Right lung (tissue), 10 donors: ENCODE measurements around the gene GPER1. TPM values are rescaled to one million over a fixed set of nuclear protein-coding genes. Genes with fewer than 3 reads are reported as not detected.
"Not testable (repeated sequence)": the region's sequence is repeated elsewhere in the genome, so short reads cannot be mapped to it uniquely, and the experiment has no call there.

ENCODE experiments used
- DNase-seq, 2 donors: peaks; one replicate each; pipeline ENCODE4 v3.0.0-alpha.2; 2013
- long read RNA-seq, 8 donors: transcript quantifications; one replicate each; lab custom pipeline, GENCODE V29; 2026
- polyA plus RNA-seq, 5 donors: library from polyadenylated mRNA; unstranded; fragments of 120-200 nt; gene quantifications; one replicate each; pipeline versions ENCODE4 v1.2.1 to v1.2.3, GENCODE V29; 2013; ENCODE audit warnings: inconsistent platforms in 1 of 5, low replicate concordance in 1 of 5; ENCODE audit not compliant: insufficient read length in 5 of 5, insufficient read depth in 1 of 5

Gene GPER1
- 1 to 10 TPM; 3.9 to 9.6 (median 5.8) TPM for polyA plus RNA-seq
- long read RNA-seq, donor 1, partial matches to known transcripts, result 0 of 2 reads
- long read RNA-seq, donor 1, other reads (novel, unspliced or antisense), result 0 of 2 reads
- long read RNA-seq, donor 2, partial matches to known transcripts, result 0 of 2 reads
- long read RNA-seq, donor 2, other reads (novel, unspliced or antisense), result 0 of 2 reads
- long read RNA-seq, donor 3, partial matches to known transcripts, result 0 of 1 reads
- long read RNA-seq, donor 3, other reads (novel, unspliced or antisense), result 0 of 1 reads
- long read RNA-seq, donor 4, partial matches to known transcripts, result 0 of 3 reads
- long read RNA-seq, donor 4, other reads (novel, unspliced or antisense), result 0 of 3 reads
- long read RNA-seq, donor 5, partial matches to known transcripts, result 0 of 1 reads
- long read RNA-seq, donor 5, other reads (novel, unspliced or antisense), result 0 of 1 reads
- long read RNA-seq, donor 6, partial matches to known transcripts, result 0 of 1 reads
- long read RNA-seq, donor 6, other reads (novel, unspliced or antisense), result 0 of 1 reads
- long read RNA-seq, donor 7, partial matches to known transcripts, result 0 of 1 reads
- long read RNA-seq, donor 7, other reads (novel, unspliced or antisense), result 0 of 1 reads
- long read RNA-seq, donor 8, result 0 reads

DNA sequence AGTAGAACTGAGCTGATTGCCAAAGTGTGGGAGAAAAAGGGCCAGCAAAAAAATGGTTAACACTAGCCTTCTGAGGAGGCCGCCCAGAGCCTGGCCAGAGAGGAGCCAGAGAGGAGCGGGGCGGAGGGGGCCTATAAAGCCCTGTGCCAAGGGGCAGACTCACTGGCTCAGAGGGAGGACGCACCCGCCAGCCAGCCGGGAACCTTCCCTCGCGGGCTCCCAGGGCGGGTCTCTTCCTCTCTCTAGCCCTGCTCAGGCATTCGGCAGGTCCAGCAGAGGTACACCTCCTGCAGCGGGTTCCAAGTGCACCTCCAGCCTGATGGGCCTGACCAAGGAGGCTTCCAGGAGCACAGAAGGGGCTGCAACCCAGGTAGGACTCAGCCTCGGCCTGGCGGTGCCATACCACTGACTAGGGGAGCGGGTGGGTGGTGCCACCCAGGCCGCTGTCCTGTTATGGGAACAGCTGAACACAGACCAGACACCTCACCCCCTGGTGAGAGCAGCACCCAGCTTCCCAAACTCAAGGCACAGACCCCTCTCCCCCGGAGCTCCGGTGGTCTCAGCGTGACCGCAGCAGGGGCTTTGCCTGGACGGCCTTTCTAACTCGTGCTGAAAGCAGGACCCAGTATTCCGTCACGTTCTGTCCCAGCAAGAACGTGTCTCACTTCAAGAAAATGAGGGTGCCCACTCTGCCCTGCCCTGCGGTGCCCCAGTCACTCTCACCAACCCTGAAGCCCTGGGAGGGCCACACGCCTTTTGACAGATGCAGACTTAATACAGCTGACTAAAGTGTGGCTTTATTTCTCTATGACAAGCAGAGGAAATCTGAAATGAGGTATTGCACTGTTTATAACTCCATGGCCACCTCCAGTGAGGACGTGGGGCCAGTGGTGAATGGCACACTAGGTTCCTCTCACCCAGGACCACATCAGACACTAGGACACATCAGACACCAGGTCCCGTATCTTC, at the start of gene GPER1:
Gene GPER1, plus strand, starts transcription at position 162 of the 969 bp plus-strand sequence. CDS start 3,616 bp downstream, outside the sequence.
- DNase-seq, result peak in 1 of 2 donors; percentile 61

DNA sequence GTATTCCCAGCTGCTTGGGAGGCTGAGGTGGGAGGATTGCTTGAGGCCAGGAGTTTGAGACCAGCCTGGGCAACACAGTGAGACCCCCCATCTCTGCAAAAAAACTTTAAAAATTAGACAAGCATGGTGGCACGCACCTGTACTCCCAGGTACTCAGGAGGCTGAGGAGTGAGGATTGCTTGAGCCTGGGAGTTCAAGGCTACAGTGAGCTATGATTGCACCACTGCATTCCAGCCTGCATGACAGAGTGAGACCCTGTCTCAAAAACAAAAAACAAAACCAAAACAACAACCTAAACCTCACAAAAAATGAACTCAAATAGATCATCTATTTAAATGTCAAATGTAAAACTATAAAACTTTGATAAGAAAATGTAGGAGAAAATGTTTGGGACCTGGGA, 47.7 kb upstream of the GPER1 start:
- not testable (repeated sequence) for DNase-seq

DNA sequence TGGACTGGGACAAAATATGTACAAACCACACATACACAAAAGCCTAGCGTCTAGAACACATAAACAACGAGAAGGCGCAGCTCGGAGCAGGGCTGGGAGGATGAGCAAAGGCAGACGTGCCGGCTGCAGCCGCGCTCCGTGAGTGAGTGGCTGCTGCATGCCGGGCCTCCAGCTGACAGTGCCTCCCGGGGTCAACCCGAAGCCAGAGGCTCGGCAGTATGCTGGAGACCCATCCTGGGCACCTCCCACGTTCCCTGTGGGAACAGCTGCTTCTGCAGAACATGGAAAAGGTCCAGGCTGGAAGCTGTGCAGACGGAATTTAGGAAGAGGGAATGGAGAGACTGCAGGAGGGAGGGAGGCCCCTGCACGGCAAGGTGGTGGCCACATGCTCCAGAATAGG, 47.1 kb upstream of the GPER1 start:
- DNase-seq, result no peak

DNA sequence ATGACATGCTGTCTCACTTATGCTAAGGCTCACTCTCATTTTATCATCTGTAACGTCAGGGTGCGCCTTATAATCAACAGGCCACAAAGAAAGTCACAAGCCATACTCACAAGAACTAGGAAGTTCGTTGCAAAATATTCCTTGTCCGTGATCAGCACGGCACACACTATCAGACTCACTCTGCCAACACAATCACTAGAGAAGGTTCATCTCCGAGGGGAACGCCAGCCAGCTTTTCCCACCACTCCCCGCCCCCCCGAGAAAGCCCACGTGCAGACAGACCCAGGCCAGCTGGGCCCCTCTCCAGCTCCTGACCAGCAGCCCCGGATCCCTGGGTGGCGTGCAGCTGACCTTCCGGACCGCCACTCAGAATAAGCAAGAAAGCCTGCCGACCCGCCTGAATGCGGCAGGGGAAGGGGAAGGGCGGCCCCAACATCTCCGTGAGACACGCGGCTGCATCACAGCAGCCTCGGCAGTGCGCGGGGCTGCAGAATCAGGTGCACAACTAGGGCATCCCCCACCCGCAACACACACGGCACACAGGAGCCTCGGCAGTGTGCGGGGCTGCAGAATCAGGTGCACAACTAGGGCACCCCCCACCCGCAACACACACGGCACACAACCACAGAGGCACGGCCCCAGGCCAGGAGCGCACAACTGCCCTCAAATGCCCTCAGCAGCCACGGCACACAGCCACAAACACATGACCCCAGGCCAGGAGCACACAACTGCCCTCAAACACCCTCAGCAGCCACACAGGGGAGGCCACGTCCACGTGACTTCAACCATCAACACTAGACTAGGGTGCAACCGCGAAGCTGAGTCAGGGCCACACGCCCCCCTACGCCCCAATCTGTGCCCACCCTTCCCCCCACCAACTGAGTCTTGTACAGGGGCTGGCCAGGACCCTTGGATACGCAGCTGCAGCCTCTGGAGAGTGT, 46.1 kb upstream of the GPER1 start:
- DNase-seq, result no peak

DNA sequence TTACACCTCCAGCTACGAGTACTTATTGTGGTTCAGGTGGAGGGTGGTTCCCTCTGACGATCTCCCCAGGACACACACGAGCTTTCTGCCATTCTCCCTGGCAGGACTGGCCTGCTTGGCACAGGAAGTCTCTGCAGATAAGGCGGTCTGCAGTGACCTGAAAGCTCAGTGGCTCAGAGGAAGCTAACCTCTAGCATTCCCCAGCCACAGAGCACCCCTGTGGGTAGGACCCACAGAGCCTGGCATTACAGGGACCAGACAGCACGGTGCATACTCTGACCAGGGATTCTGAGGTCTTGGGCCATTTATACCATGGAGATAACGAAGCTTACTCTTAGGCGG, 45.5 kb upstream of the GPER1 start:
- DNase-seq, result no peak

DNA sequence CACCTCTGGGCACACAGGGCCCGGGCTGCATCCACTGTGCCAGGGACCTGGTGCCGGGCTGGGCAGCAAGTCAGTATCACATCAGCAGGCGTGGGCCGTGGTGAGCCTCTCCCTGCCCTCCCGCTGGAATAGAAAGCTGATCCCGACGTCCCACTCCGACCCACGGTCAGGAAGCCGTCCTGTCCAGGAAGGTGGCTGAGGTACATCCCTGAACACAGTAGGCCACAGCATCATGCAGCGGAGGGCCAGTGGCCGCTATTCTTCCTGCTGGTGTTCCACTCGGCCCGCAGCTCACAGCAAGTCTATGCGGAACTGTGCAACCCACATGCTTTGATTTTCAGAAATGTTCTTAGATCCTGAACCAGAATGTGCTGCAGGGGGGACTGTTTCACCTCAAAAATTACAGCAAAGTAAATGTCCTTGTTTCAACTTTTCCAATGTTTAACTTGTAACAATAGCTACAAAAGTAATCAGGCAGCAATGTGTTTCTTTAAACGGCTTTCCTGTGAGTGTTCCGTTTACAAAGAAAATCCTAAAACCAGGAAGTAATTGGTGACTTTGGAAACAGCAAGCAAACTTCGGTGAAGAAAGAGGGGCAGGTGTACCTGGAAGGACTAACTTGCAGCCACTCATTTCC, 44.2 kb upstream of the GPER1 start:
- no peak for DNase-seq

DNA sequence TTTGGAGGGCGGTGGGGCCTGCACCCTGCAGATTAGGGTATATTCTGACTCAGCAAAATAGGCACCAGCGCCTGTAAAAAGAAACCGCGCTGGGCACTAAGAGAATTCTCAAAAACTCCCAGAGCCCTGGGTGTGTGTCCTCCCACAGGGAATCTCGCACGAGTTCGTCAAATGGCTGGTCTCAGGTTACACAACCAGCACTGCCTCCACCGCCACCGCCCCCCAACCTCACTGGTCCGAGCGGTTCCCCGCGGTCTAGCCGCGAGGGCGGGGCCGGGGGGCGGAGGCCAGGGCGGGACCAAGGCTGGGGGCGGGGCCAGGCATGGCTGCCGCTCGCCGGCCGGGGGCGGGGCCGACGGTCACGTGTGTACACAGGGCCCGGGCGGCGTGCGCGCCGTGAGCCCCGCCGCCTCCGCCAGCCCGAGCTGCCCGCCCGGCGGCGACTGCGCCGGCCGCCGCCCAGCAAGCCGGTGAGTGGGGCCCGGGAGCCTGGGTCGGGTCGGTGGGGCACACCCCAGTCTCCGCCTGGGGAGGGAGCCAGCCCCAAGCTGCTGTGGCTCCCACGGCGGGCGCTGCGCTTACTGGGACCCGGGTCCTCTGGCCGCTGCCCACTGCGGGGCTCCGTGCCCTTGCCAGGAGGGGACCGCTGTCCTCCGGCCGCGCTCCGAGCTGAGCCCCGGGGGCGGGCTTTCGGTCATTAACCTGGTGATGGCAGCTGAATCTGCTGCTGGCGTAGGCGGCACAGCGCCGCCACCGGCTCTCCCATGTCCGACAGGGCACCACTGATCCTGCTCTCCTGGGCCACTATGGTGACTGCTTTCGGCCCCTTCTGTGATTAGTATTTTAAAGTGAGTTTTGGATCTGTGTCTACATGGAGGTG, 43.5 kb upstream of the GPER1 start, which contains the start of gene GPR146:
Gene GPR146, plus strand, starts transcription at position 358 of the 880 bp plus-strand sequence. CDS start 12,970 bp downstream, outside the sequence.
- DNase-seq, result peak; percentile 92 to 93

DNA sequence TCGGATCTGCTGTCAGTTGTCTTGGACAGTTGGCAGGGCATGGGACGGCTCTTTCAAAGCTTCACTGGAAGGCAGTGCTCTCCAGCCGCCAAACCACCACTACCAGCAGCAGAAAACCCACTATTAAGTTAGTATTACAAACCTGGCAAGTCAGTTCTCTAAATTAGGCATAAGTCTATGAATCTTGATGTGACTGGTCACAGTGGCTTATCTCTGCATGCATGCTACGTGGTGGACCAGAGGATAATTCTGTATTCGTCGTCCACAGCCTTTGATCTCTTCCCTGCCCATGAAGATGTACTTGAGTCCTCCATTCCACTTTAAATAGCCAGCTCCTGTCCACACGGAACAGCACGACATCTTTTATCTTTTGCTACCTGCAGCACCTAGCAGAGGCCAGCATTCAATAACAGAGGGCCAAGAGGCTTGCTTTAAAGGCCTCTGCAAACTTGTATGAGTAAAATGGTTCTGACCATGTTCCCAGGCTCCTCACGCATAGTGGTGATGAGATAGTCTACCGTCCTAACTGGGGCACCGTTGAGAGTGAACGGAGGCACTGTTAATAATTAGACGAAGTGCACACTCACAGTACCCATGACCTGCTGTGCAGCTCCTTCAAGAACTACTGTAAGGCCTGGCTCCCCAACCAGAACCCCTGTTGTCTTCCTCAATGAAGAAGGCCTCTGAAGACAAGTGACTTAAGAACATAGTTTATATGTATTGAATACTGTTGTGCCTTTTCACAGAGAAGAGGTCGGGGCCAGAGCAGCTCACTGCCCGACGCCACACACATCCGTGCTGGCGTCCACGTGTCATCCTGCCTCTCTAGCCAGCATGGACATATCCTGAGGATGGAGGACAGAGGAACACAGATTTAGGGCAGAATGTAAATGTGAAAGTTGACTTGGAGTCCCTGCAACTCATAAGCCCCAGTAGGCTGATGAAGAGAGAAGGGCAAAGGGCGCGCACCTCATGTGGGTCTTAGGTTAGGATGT, 42.5 kb upstream of the GPER1 start:
- no peak for DNase-seq

DNA sequence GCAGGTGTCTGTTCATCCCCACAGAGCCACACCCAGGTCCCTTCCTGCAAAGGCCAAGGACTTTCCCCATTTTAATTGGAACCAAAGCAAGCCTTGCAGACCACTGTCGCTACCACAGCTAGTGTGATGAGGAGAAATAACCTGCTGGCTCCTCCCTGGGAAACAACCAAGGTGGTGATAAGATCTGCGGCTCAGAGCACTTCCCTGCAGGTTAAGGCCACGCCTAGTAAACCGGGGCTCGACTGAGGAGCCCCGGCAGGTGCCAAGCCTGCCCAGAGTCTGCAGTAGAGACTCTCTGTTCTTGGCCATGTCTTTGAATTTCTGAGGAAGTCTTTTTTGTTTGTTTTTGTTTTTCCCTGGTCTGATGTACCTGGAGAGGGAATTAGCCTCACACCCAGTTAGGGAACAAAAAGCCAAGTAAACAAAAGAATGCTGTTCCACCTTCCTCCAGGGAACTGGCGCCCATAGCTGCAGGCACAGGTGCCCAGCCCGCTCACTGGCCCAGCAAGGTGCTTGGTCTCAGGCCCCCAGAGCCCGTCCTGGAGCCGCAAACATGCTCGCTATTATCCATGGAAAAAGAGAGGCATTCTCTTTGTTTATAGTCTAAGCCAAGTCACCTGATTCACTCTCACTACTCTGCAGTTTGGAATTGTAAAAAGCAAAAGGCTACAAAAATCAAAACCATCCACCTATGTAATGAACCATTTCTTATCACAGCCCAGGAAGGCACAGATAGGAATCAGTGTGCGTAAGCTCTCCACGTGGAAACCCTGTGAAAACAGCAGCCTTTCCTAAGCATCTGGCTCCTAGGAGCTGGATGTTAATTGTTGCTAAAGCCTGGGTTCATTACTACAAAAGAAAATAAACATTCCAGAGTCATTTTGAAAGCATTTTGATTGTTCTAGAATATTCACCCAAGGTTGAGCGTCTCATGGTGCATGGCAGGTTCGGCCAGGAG, 40.9 kb upstream of the GPER1 start:
- no peak for DNase-seq

DNA sequence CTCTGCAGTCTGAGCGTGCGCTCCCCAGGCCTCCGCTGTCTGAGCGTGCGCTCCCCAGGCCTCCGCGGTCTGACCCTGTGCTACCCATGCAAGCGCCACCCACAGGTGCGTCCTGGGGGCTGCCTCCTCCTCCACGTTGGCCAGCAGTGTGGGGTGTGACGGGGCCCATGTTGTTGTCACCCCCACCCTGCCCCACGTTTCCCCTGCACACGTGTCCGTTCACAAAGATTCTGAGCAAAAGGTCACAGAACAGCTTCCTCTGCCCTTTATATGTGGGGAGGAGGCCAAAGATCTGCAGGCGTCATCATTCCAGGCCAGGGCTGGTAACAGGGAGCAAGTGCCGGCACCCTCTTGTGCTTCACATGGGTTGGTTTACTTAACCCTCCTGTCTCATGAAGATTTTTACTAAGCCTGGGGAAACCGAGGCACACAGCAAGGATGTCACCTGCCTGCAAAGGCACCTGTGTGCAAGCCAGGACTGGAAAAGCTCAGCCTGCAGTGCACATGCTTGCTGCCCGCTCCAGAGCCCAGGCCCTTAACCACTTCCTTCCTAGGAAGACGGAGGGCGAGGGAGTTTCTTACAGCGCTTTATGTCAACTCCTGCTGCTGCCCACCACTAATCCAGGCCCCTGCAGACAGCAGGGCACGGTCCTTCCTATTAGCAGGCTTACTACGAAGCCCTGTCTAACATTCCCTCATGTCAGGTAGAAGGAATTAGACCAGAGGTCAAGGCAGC, 38.7 kb upstream of the GPER1 start:
- no peak for DNase-seq

DNA sequence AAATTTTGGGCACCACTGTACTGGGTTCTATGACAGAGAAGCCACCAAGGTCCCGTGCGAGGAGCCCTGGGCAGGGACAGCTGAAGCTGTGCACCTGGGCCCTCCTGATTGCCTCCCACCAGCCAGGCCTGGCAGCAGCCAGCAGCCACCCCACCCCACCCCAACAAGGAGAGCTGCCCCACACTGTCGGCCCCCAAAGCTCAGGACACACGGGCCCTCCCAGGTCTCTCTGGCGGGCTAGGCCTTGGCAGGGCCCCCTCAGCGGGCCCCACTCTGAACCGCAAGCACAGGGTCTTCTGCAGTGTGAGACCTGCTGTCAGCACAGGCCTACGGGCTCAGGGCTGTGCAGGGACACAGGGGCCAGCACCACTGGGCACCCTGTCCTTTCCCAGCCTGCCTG, 38.1 kb upstream of the GPER1 start:
- DNase-seq, result no peak

DNA sequence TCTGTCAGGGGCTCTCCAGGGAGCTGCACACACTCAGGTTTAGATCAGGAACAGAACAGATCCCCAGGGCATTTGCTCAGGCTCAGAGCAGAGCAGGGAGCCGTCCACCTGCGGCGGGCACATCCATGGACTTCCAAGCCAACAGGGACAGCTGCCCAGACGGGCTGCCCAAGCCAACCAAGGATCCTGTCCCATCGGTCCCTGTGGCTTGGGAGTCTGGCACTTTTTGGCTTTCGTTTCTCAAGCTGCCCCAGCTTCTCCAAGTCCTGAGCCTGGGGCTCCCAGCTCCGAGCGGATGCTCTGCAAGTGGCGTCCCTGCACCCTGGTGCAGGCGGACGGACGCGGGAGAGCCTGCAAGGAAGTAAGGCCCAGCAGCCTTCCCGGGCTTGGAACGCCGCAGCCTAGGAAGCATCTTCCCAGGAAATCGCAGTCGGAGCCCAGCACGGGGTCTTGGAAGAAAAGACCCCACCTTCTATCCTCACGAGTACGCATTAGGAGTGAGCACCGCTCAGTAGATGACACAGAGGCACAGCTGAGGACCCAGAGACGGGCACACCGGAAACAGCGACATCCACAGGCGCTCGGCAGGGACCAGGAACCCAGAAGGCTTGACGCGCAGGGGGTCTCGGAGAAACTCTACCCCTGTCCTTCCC, 37.5 kb upstream of the GPER1 start:
- no peak for DNase-seq

DNA sequence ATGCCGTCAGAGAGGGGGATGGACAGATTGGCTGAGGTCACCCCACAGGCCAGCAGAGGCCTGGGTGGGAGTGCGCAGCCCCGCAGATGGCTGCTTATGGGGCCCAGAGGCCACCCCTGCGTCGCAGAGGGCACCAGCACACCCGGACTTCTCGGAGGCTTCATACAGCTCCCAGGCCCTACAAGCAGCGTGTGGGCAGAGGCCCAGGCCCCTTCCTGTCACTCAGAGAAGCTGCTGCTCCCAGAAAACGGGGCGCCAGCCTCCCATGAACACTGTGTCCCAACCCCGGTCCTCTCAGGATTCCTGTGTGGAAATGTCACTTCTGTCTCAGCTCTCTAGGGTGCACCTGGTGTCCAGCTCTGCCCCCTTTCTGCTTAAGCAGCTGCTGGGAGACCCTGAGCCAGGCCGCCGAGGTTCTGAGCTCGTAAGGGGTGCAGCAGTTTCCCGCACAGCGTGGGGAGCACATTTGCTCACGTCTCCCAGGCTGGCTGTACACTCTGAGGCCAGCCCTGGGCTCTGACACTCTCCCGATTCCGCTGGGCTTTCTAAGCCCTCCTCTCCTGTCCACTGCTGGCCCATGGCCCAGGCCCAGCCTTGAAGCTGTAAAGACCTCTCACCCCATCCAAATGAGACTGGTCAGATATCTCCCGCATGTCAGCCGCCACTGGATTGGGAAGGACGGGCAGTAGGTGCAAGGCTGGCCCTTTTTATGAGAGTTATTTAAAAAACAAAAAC, 36.8 kb upstream of the GPER1 start:
- DNase-seq, result no peak

DNA sequence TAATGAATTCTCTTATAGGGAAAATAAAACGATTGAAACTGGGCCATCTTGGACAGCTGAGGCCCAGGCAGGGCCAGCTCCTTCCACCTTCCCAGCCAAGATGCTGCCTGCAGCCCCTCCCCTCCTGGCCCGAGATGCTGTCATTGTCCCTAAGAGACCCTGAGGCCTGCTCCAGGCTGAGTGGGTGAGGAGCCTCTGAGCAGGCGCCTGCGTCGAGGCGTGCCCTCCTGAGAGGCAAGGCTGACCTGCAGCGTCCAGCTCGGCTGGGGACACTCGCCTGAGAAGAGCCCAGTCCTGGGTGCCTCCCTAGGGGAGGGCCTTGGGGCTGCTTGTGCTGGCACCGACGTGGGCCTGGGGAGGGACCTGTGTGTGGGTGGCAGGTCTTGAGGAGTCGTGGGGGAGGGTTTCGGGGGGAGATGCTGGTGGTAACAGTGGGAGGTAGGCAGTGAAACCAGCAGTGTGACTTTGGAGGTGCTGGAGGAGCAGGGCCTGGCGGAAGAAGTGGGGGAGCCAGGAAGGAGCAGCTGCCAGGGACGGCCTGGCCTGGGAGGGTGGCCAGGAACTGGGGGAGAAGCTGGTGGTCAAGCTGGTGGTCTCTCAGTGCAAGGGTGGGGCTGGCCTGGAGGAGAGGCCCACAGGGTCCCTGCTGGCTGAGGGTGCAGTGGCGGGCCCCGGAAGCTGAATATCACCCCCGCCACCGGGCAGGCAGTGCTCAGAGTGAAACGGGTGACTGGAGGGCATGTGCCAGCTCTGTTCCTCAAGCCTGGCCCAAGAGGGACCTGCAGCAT, 35.7 kb upstream of the GPER1 start:
- no peak for DNase-seq
